Measurements from ENCODE around the gene SSX2IP. TPM values are rescaled to one million over a fixed set of nuclear protein-coding genes. Genes with fewer than 3 reads are reported as not detected.
A peak's percentile ranks its signal among the peaks of the same experiment; 100 is the strongest.

Gene SSX2IP
- total and polyA plus RNA-seq, 2 donors (not counting 1 experiment from before 2014, with no cell fraction given) = 13.8 to 41.5 TPM

GRCh38 chr1:84620720-84621313 lies 69.4 kb downstream of the SSX2IP start:
- Histone ChIP-seq H2AFZ (ENCODE audit: low read length) (peak overlapping the region; percentile 93), H4K20me1 (ENCODE audit: control insufficient read depth, extremely low read depth, insufficient read depth, low read length) (no peaks in the 10 kb centered on the region), H3K4me2 (ENCODE audit: extremely low read depth, insufficient read depth, low read length) (peak overlapping the region; percentile 72), H3K9ac (ENCODE audit: insufficient read depth, low read length) (peak overlapping the region; percentile 45), H3K27me3 (ENCODE audit: control insufficient read depth, insufficient read depth, low read length) (no peaks in the 10 kb centered on the region), H3K9me3 (ENCODE audit: control insufficient read depth, insufficient read depth, low read depth, low read length) (no peaks in the 10 kb centered on the region), H3K27ac (ENCODE audit: insufficient read depth, low read length) (peak overlapping the region; percentile 49), H3K4me1 (ENCODE audit: control insufficient read depth, extremely low read depth, insufficient read depth, low read length) (no peaks in the 10 kb centered on the region), H3K36me3 (ENCODE audit: control insufficient read depth, insufficient read depth, low read length) (no peaks in the 10 kb centered on the region), H3K79me2 (ENCODE audit: control insufficient read depth, insufficient read depth, low read length) (no peaks in the 10 kb centered on the region), H3K4me3 (replicated peaks in 1 of 4; ENCODE audit: control extremely low read depth in 1 of 4, insufficient read depth in 1 of 4, low read depth in 3 of 4, low read length in 4 of 4) (peak overlapping the region; percentile 57 to 65 (median 60))
- TF ChIP-seq CTCF (conservative IDR thresholded peaks at IDR 0.05 in 1 of 2, IDR thresholded peaks at IDR 0.05 in 1 of 2; ENCODE audit: low read depth in 1 of 2, low read length in 2 of 2) (peak; percentile 42 to 74), EZH2 (IDR thresholded peaks at IDR 0.05; ENCODE audit: low read length, missing control alignments) (no peak)
- peak; percentile 61 to 72 for DNase-seq (ENCODE audit: low read depth in 2 of 2)

DNA sequence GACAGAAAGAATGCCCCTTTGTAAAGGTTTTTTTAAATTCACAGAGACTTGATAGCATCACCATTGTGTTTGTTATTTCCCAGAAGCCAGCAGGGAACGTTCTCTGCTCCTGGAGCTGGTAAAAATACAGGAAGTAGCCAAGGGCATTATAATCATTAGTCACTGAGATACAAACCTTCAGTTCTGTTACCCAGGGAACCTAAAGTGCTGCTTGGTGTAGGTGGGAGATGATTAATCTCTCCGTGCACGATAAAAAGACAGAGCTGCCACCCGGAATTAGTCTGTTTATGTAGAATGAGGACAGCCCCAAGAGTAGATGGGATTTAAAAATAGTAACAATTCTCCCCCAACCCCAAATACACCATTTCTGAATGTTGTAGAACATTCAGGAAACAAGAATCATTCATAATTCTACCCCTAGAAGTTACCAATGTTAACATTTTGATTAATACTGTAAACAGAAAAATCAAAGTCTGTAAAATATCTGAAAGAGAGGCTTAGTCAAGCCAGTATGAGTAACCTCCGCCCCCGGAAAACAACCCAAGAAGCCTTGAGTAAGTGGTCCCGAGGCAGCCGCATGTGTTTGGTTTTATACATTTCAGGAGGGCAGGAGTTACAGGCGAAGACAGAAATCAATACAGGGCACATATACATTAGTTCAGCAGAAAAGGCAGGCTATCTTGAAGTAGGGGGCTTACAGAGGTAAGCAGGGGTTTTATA lies 70.7 kb downstream of the SSX2IP start:
- H3K4me2 ChIP-seq (ENCODE audit: extremely low read depth, insufficient read depth, low read length) = no peak overlapping the region
- no peaks in the 10 kb centered on the region for H3K79me2 ChIP-seq (ENCODE audit: control insufficient read depth, insufficient read depth, low read length)
- H3K27me3 ChIP-seq (ENCODE audit: control insufficient read depth, insufficient read depth, low read length) = no peaks in the 10 kb centered on the region
- H3K9me3 ChIP-seq (ENCODE audit: control insufficient read depth, insufficient read depth, low read depth, low read length) = no peaks in the 10 kb centered on the region
- H3K9ac ChIP-seq (ENCODE audit: insufficient read depth, low read length) = no peak overlapping the region
- H2AFZ ChIP-seq (ENCODE audit: low read length) = peak overlapping the region; percentile 46
- H4K20me1 ChIP-seq (ENCODE audit: control insufficient read depth, extremely low read depth, insufficient read depth, low read length) = no peaks in the 10 kb centered on the region
- TF ChIP-seq CTCF (conservative IDR thresholded peaks at IDR 0.05 in 1 of 2, IDR thresholded peaks at IDR 0.05 in 1 of 2; ENCODE audit: low read depth in 1 of 2, low read length in 2 of 2) = no peak
- TF ChIP-seq EZH2 (IDR thresholded peaks at IDR 0.05; ENCODE audit: low read length, missing control alignments) = no peak
- H3K4me1 ChIP-seq (ENCODE audit: control insufficient read depth, extremely low read depth, insufficient read depth, low read length) = no peaks in the 10 kb centered on the region
- H3K4me3 ChIP-seq (replicated peaks in 1 of 4; ENCODE audit: control extremely low read depth in 1 of 4, insufficient read depth in 1 of 4, low read depth in 3 of 4, low read length in 4 of 4) = no peak overlapping the region
- H3K36me3 ChIP-seq (ENCODE audit: control insufficient read depth, insufficient read depth, low read length) = no peaks in the 10 kb centered on the region
- DNase-seq (ENCODE audit: low read depth in 2 of 2) = peak; percentile 24 to 91
- peak overlapping the region; percentile 30 for H3K27ac ChIP-seq (ENCODE audit: insufficient read depth, low read length)

DNA sequence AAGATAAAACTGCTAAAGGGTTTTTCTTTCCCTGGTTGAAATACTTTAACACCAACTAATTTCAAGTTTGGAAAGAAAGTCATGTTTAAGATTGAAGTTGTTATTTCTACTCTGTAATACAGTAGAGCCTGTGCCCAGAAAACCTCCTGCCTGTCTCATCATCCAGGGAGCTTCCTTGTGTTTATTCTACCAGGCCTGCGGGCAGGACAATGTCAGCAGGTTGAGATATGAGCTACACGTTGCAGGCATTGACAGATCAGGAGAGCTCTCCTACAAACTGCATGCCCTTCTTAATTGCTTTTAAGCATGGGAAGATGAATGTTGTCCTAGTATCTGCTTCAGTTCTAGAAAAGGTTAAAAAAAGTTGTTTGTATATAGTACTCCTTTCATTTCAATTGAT lies 72.9 kb downstream of the SSX2IP start:
- no peak overlapping the region for H3K4me2 ChIP-seq (ENCODE audit: extremely low read depth, insufficient read depth, low read length)

More for the DNA sequence above, 72.9 kb downstream of the SSX2IP start:
- H3K36me3 ChIP-seq (ENCODE audit: control insufficient read depth, insufficient read depth, low read length) = no peaks in the 10 kb centered on the region
- no peaks in the 10 kb centered on the region for H3K4me1 ChIP-seq (ENCODE audit: control insufficient read depth, extremely low read depth, insufficient read depth, low read length)
- no peak overlapping the region for H3K4me3 ChIP-seq (replicated peaks in 1 of 4; ENCODE audit: control extremely low read depth in 1 of 4, insufficient read depth in 1 of 4, low read depth in 3 of 4, low read length in 4 of 4)
- no peak overlapping the region for H2AFZ ChIP-seq (ENCODE audit: low read length)
- no peaks in the 10 kb centered on the region for H4K20me1 ChIP-seq (ENCODE audit: control insufficient read depth, extremely low read depth, insufficient read depth, low read length)
- H3K9me3 ChIP-seq (ENCODE audit: control insufficient read depth, insufficient read depth, low read depth, low read length) = no peaks in the 10 kb centered on the region
- no peak overlapping the region for H3K9ac ChIP-seq (ENCODE audit: insufficient read depth, low read length)
- no peak overlapping the region for H3K27ac ChIP-seq (ENCODE audit: insufficient read depth, low read length)
- TF ChIP-seq EZH2 (IDR thresholded peaks at IDR 0.05; ENCODE audit: low read length, missing control alignments) = no peak
- no peak for TF ChIP-seq CTCF (conservative IDR thresholded peaks at IDR 0.05 in 1 of 2, IDR thresholded peaks at IDR 0.05 in 1 of 2; ENCODE audit: low read depth in 1 of 2, low read length in 2 of 2)
- no peaks in the 10 kb centered on the region for H3K79me2 ChIP-seq (ENCODE audit: control insufficient read depth, insufficient read depth, low read length)
- no peak for DNase-seq (ENCODE audit: low read depth in 2 of 2)
- no peaks in the 10 kb centered on the region for H3K27me3 ChIP-seq (ENCODE audit: control insufficient read depth, insufficient read depth, low read length)

Measured in fibroblast of lung (primary cell).